Keratinocyte (primary cell): ENCODE results near the gene FSTL1. TPM values are rescaled to one million over a fixed set of nuclear protein-coding genes. Genes with fewer than 3 reads are reported as not detected.
A peak's percentile ranks its signal among the peaks of the same experiment; 100 is the strongest.

Experiments
- DNase-seq: peaks from one replicate; pipeline ENCODE4 v3.0.0-alpha.2; 2011; ENCODE audit warnings: low read depth, missing footprints, low spot score
- FAIRE-seq: peaks from 2 replicates; lab custom pipeline; 2011; peaks lifted over from hg19 to GRCh38; lab: Jason Lieb, UNC
- H2AFZ ChIP-seq: 2 replicates; pipeline ENCODE4 v1.6.0; 2012; ENCODE audit warnings: low read length, control low read depth, inconsistent platforms; ENCODE audit not compliant: control insufficient read depth
- H3K27ac ChIP-seq: 2 replicates; pipeline ENCODE4 v1.5.1; 2011; ENCODE audit warnings: low read length; ENCODE audit not compliant: control insufficient read depth, insufficient read depth
- H3K27me3 ChIP-seq: 3 replicates; pipeline ENCODE4 v1.6.0; 2011; ENCODE audit warnings: low read length; ENCODE audit not compliant: control insufficient read depth, insufficient read depth; ENCODE audit errors: extremely low read depth
- H3K36me3 ChIP-seq, 2 experiments: 2 replicates in 1 of 2; 3 replicates in 1 of 2; pipeline ENCODE4 v1.5.1; 2011; ENCODE audit warnings: low read length in 2 of 2, mild to moderate bottlenecking in 1 of 2; ENCODE audit not compliant: control insufficient read depth in 2 of 2, insufficient read depth in 2 of 2; ENCODE audit errors: extremely low read depth in 1 of 2
- H3K4me1 ChIP-seq: 3 replicates; pipeline ENCODE4 v1.5.1; 2011; ENCODE audit warnings: low read length; ENCODE audit not compliant: control insufficient read depth, insufficient read depth; ENCODE audit errors: extremely low read depth
- H3K4me2 ChIP-seq: 3 replicates; pipeline ENCODE4 v1.6.0; 2011; ENCODE audit warnings: low read depth, low read length; ENCODE audit not compliant: control insufficient read depth, insufficient read depth; ENCODE audit errors: extremely low read depth
- H3K4me3 ChIP-seq, 3 experiments: fragments of 200-600 bp in 1 of 3; sonication (generic) in 1 of 3; 2 replicates in 2 of 3; 3 replicates in 1 of 3; pipeline ENCODE4 v1.5.1; 2011 to 2016; ENCODE audit warnings: low read length in 3 of 3, mild to moderate bottlenecking in 3 of 3, control low read depth in 2 of 3, inconsistent platforms in 1 of 3, low read depth in 1 of 3, mixed read lengths in 1 of 3, mixed run types in 1 of 3, moderate library complexity in 1 of 3; ENCODE audit not compliant: control insufficient read depth in 2 of 3, insufficient read depth in 2 of 3; ENCODE audit errors: extremely low read depth in 1 of 3
- H3K79me2 ChIP-seq: 2 replicates; pipeline ENCODE4 v1.6.0; 2012; ENCODE audit warnings: low read length; ENCODE audit not compliant: control insufficient read depth, insufficient read depth
- H3K9ac ChIP-seq: 3 replicates; pipeline ENCODE4 v1.6.0; 2011; ENCODE audit warnings: low read length; ENCODE audit not compliant: control insufficient read depth, insufficient read depth; ENCODE audit errors: extremely low read depth
- H3K9me1 ChIP-seq: 3 replicates; pipeline ENCODE4 v1.6.0; 2011; ENCODE audit warnings: low read length; ENCODE audit not compliant: control insufficient read depth, insufficient read depth; ENCODE audit errors: extremely low read depth
- H3K9me3 ChIP-seq: 2 replicates; pipeline ENCODE4 v1.5.1; 2012; ENCODE audit warnings: low read depth, low read length; ENCODE audit not compliant: control insufficient read depth
- H4K20me1 ChIP-seq: 3 replicates; pipeline ENCODE4 v1.6.0; 2011; ENCODE audit warnings: low read length; ENCODE audit not compliant: control insufficient read depth, insufficient read depth; ENCODE audit errors: extremely low read depth
- EZH2 ChIP-seq: IDR thresholded peaks from one replicate; pipeline ENCODE4 v1.6.1; 2012; ENCODE audit warnings: inconsistent platforms, mild to moderate bottlenecking, low read length, moderate library complexity
- dilution Hi-C: fragments of 300-500 bp; cut with MboI; formaldehyde crosslinking; loops from one replicate; pipeline ENCODE4 v1.7.0; 2020; ENCODE audit warnings: low sequenced_read_pairs; ENCODE audit not compliant: extremely low pct_ligation_motif_present
- polyA plus RNA-seq, 5 experiments: library from polyadenylated mRNA; depleted of rRNA in 3 of 5; stranded (reverse) in 3 of 5; stranded (forward) in 1 of 5; unstranded in 1 of 5; fragments of >200 nt; gene quantifications; 1 replicate in 1 of 5; 2 replicates in 3 of 5; 3 replicates in 1 of 5; pipeline versions ENCODE4 v1.2.1 to v1.2.3, GENCODE V29; 2011 to 2012; ENCODE audit warnings: missing spikeins in 2 of 5, low read depth in 1 of 5, low replicate concordance in 1 of 5
- TF ChIP-seq, protein P1 (sequence below), 3 experiments: IDR thresholded peaks in 1 of 3; conservative IDR thresholded peaks in 1 of 3; optimal IDR thresholded peaks in 1 of 3; 2 replicates in 2 of 3; 3 replicates in 1 of 3; pipeline versions ENCODE3 to v1.5.1; 2011; ENCODE audit warnings: low read length in 3 of 3, mild to moderate bottlenecking in 3 of 3, moderate library complexity in 2 of 3, control low read depth in 1 of 3, inconsistent platforms in 1 of 3; ENCODE audit not compliant: insufficient read depth in 2 of 3; ENCODE audit errors: extremely low read depth in 1 of 3

Gene FSTL1
- polyA plus RNA-seq, 1 donor (not counting 4 experiments of a cell fraction or from before 2014, with no cell fraction given), result 59.0 TPM

DNA sequence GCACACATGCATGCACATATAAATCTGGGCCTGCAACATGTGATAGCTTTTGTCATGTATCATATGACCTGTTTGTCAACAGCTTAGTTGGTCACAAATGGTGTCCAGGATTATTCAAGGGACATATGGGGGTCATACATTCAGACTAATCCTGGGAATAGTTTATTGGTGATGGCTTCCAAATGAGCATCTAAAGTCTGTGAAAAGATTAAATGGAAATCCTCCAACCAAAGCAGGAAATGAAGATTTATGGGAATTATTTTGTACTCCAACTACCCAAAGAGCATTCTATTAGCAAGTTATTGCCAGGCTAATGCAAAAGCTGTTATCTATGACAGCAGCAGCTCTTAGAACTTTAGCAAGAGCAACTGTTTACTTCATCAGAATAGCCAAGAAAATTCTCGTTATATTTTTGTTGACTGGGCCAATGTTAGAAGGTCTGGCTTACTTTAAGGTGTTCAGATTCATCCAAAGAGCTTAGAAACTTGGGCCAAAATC, 7.1 kb downstream of the FSTL1 start:
- Histone ChIP-seq H3K27me3 (no peaks in the 10 kb centered on the region), H2AFZ (no peak overlapping the region), H3K9me1 (no peaks in the 10 kb centered on the region), H3K9ac (no peak overlapping the region), H3K79me2 (peaks cover 17% of the 10 kb centered on the region), H3K4me1 (peaks cover under 1% of the 10 kb centered on the region), H3K9me3 (no peaks in the 10 kb centered on the region), H3K4me3 (no peak overlapping the region), H3K36me3 (peaks cover 4 to 11% of the 10 kb centered on the region in 2 experiments), H4K20me1 (no peaks in the 10 kb centered on the region), H3K27ac (no peak overlapping the region), H3K4me2 (no peak overlapping the region)
- TF ChIP-seq, protein P1, sequence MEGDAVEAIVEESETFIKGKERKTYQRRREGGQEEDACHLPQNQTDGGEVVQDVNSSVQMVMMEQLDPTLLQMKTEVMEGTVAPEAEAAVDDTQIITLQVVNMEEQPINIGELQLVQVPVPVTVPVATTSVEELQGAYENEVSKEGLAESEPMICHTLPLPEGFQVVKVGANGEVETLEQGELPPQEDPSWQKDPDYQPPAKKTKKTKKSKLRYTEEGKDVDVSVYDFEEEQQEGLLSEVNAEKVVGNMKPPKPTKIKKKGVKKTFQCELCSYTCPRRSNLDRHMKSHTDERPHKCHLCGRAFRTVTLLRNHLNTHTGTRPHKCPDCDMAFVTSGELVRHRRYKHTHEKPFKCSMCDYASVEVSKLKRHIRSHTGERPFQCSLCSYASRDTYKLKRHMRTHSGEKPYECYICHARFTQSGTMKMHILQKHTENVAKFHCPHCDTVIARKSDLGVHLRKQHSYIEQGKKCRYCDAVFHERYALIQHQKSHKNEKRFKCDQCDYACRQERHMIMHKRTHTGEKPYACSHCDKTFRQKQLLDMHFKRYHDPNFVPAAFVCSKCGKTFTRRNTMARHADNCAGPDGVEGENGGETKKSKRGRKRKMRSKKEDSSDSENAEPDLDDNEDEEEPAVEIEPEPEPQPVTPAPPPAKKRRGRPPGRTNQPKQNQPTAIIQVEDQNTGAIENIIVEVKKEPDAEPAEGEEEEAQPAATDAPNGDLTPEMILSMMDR (optimal IDR thresholded peaks at IDR 0.05 in 1 of 3, IDR thresholded peaks at IDR 0.05 in 1 of 3, conservative IDR thresholded peaks at IDR 0.05 in 1 of 3; ENCODE audit: extremely low read depth in 1 of 3, insufficient read depth in 2 of 3, low read length in 3 of 3), result no peak
- no peak for TF ChIP-seq EZH2
- DNase-seq (no peak), FAIRE-seq (no peak)
- dilution Hi-C loops, result no loop called here

DNA sequence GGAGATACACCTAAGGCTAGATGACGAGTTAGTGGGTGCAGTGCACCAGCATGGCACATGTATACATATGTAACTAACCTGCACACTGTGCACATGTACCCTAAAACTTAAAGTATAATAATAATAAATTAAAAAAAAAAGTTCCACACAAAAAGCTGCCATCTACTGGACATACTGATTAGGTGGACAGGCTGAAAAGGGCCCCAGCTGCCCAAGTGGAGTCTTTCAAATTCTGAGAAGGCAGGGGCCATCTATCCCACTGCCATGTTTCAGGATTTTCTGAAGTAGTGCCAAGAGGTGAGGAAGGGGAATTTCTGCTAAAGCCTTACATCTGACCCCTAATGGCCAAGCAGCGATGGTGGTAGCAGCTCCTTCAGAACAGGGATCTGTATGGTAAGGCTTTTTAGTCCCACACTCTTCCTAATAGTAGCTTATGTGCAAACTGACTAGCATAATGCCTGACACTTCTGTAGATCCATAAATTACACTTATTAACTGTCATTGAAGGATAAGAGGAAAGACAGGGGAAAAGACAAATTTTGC, 7.7 kb downstream of the FSTL1 start:
- DNase-seq (no peak), FAIRE-seq (no peak)
- no peak overlapping the region for H3K9ac ChIP-seq
- peaks cover 6 to 13% of the 10 kb centered on the region in 2 experiments for H3K36me3 ChIP-seq
- no peak overlapping the region for H2AFZ ChIP-seq
- no peaks in the 10 kb centered on the region for H4K20me1 ChIP-seq
- H3K4me1 ChIP-seq, result no peaks in the 10 kb centered on the region
- TF ChIP-seq EZH2, result no peak
- TF ChIP-seq, protein P1 (optimal IDR thresholded peaks at IDR 0.05 in 1 of 3, IDR thresholded peaks at IDR 0.05 in 1 of 3, conservative IDR thresholded peaks at IDR 0.05 in 1 of 3; ENCODE audit: extremely low read depth in 1 of 3, insufficient read depth in 2 of 3, low read length in 3 of 3), result peak in 2 of 3 experiments; percentile 4 to 17
- H3K27me3 ChIP-seq, result no peaks in the 10 kb centered on the region
- H3K9me3 ChIP-seq, result no peaks in the 10 kb centered on the region
- H3K27ac ChIP-seq, result no peak overlapping the region
- H3K79me2 ChIP-seq, result peaks cover 15% of the 10 kb centered on the region
- dilution Hi-C loops, result no loop called here
- no peak overlapping the region for H3K4me2 ChIP-seq
- no peak overlapping the region for H3K4me3 ChIP-seq
- no peaks in the 10 kb centered on the region for H3K9me1 ChIP-seq
